H1 (cell line): ENCODE measurements around the gene MTARC2.

Experiments
- ASH2L ChIP-seq: fragments of 200-600, 300-600 bp; sonication (generic); IDR thresholded peaks from one replicate; pipeline ENCODE4 v1.7.1; 2017; ENCODE audit warnings: low read length
- CHD2 ChIP-seq: IDR thresholded peaks from 2 replicates; pipeline ENCODE4 v1.6.1; 2012; ENCODE audit warnings: low read length, improper control_type of control experiment
- CTBP2 ChIP-seq: IDR thresholded peaks from 2 replicates; pipeline ENCODE4 v1.7.0; 2011; ENCODE audit warnings: borderline replicate concordance, mild to moderate bottlenecking, moderate library complexity, mixed read lengths, low read length; ENCODE audit not compliant: insufficient read depth, insufficient read length
- EP300 ChIP-seq, 2 experiments: IDR thresholded peaks; 1 replicate in 1 of 2; 2 replicates in 1 of 2; pipeline ENCODE4 v1.6.1; 2011 to 2012; ENCODE audit warnings: low read depth in 2 of 2, low read length in 2 of 2, mild to moderate bottlenecking in 2 of 2, borderline replicate concordance in 1 of 2, inconsistent platforms in 1 of 2, moderate library complexity in 1 of 2
- EZH2 ChIP-seq: fragments of 200-600 bp; sonication (generic); IDR thresholded peaks from 2 replicates; pipeline ENCODE4 v1.7.1; 2012; ENCODE audit warnings: low read depth, mild to moderate bottlenecking, moderate library complexity, low read length, inconsistent platforms; ENCODE audit not compliant: severe bottlenecking
- JUN ChIP-seq: IDR thresholded peaks from 2 replicates; pipeline ENCODE4 v1.6.1; 2011; ENCODE audit warnings: low read depth, mild to moderate bottlenecking, improper control_type of control experiment, low read length
- KDM5A ChIP-seq: fragments of 200-600 bp; IDR thresholded peaks from 2 replicates; pipeline ENCODE4 v1.7.1; 2012; ENCODE audit warnings: mild to moderate bottlenecking, low read length, inconsistent platforms, mixed read lengths
- POLR2A ChIP-seq, 2 experiments: IDR thresholded peaks; 1 replicate in 1 of 2; 2 replicates in 1 of 2; pipeline ENCODE4 v1.6.1; 2011; ENCODE audit warnings: low read depth in 2 of 2, low read length in 2 of 2, mild to moderate bottlenecking in 2 of 2; ENCODE audit errors: control extremely low read depth in 1 of 2
- RFX5 ChIP-seq: IDR thresholded peaks from 2 replicates; pipeline ENCODE4 v1.6.1; 2011; ENCODE audit warnings: low read depth, low read length, improper control_type of control experiment, borderline replicate concordance
- TAF1 ChIP-seq: IDR thresholded peaks from 2 replicates; pipeline ENCODE4 v1.6.1; 2011; ENCODE audit warnings: mild to moderate bottlenecking, low read depth, low read length
- TF ChIP-seq, protein P1 (sequence below), 3 experiments: IDR thresholded peaks; 1 replicate in 2 of 3; 2 replicates in 1 of 3; pipeline versions ENCODE4 v1.5.1 to v1.6.1; 2011; ENCODE audit warnings: low read length in 3 of 3, mild to moderate bottlenecking in 3 of 3, inconsistent platforms in 2 of 3, low read depth in 1 of 3, moderate library complexity in 1 of 3; ENCODE audit not compliant: insufficient read depth in 1 of 3; ENCODE audit errors: control extremely low read depth in 1 of 3
- TF ChIP-seq, protein P2 (sequence below): IDR thresholded peaks from 2 replicates; pipeline ENCODE4 v1.6.1; 2012; ENCODE audit warnings: inconsistent platforms
- TF ChIP-seq, protein P3 (sequence below): fragments of 300-600 bp; sonication (generic); IDR thresholded peaks from 2 replicates; pipeline ENCODE4 v1.7.1; 2012; ENCODE audit warnings: low read length, moderate library complexity, mild to moderate bottlenecking, inconsistent platforms; ENCODE audit not compliant: insufficient replicate concordance

DNA sequence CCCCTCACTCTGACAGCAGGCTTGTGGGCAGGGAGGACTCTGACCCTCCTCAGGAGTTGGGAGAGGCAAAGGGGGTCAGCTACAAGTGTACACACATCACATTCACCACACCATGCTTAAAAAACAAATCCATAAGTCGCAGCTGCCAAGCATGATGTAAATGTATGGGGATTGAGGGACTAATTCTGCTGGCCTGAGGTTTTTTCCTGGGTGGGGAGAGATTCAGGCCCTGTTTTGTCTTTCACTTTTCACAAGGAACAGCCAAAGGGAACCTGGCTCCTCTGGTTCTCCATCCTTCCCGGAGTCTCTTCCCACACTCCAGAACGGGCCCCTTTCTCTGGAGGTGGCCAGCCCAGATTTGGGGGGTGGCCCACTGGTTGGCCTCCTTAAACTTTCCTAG, 1.3 kb upstream of the MTARC2 start:
- TF ChIP-seq CHD2, result no peak
- TF ChIP-seq ASH2L, result no peak
- TF ChIP-seq, protein P1, sequence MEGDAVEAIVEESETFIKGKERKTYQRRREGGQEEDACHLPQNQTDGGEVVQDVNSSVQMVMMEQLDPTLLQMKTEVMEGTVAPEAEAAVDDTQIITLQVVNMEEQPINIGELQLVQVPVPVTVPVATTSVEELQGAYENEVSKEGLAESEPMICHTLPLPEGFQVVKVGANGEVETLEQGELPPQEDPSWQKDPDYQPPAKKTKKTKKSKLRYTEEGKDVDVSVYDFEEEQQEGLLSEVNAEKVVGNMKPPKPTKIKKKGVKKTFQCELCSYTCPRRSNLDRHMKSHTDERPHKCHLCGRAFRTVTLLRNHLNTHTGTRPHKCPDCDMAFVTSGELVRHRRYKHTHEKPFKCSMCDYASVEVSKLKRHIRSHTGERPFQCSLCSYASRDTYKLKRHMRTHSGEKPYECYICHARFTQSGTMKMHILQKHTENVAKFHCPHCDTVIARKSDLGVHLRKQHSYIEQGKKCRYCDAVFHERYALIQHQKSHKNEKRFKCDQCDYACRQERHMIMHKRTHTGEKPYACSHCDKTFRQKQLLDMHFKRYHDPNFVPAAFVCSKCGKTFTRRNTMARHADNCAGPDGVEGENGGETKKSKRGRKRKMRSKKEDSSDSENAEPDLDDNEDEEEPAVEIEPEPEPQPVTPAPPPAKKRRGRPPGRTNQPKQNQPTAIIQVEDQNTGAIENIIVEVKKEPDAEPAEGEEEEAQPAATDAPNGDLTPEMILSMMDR (IDR thresholded peaks at IDR 0.05; ENCODE audit: control extremely low read depth in 1 of 3, insufficient read depth in 1 of 3, low read depth in 1 of 3, low read length in 3 of 3), result no peak
- TF ChIP-seq TAF1, result no peak
- TF ChIP-seq RFX5, result no peak
- TF ChIP-seq, protein P2, sequence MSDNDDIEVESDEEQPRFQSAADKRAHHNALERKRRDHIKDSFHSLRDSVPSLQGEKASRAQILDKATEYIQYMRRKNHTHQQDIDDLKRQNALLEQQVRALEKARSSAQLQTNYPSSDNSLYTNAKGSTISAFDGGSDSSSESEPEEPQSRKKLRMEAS, result no peak
- TF ChIP-seq EP300 (IDR thresholded peaks at IDR 0.05; ENCODE audit: borderline replicate concordance in 1 of 2, low read depth in 2 of 2, low read length in 2 of 2), result no peak
- no peak for TF ChIP-seq KDM5A
- no peak for TF ChIP-seq EZH2
- TF ChIP-seq, protein P3, sequence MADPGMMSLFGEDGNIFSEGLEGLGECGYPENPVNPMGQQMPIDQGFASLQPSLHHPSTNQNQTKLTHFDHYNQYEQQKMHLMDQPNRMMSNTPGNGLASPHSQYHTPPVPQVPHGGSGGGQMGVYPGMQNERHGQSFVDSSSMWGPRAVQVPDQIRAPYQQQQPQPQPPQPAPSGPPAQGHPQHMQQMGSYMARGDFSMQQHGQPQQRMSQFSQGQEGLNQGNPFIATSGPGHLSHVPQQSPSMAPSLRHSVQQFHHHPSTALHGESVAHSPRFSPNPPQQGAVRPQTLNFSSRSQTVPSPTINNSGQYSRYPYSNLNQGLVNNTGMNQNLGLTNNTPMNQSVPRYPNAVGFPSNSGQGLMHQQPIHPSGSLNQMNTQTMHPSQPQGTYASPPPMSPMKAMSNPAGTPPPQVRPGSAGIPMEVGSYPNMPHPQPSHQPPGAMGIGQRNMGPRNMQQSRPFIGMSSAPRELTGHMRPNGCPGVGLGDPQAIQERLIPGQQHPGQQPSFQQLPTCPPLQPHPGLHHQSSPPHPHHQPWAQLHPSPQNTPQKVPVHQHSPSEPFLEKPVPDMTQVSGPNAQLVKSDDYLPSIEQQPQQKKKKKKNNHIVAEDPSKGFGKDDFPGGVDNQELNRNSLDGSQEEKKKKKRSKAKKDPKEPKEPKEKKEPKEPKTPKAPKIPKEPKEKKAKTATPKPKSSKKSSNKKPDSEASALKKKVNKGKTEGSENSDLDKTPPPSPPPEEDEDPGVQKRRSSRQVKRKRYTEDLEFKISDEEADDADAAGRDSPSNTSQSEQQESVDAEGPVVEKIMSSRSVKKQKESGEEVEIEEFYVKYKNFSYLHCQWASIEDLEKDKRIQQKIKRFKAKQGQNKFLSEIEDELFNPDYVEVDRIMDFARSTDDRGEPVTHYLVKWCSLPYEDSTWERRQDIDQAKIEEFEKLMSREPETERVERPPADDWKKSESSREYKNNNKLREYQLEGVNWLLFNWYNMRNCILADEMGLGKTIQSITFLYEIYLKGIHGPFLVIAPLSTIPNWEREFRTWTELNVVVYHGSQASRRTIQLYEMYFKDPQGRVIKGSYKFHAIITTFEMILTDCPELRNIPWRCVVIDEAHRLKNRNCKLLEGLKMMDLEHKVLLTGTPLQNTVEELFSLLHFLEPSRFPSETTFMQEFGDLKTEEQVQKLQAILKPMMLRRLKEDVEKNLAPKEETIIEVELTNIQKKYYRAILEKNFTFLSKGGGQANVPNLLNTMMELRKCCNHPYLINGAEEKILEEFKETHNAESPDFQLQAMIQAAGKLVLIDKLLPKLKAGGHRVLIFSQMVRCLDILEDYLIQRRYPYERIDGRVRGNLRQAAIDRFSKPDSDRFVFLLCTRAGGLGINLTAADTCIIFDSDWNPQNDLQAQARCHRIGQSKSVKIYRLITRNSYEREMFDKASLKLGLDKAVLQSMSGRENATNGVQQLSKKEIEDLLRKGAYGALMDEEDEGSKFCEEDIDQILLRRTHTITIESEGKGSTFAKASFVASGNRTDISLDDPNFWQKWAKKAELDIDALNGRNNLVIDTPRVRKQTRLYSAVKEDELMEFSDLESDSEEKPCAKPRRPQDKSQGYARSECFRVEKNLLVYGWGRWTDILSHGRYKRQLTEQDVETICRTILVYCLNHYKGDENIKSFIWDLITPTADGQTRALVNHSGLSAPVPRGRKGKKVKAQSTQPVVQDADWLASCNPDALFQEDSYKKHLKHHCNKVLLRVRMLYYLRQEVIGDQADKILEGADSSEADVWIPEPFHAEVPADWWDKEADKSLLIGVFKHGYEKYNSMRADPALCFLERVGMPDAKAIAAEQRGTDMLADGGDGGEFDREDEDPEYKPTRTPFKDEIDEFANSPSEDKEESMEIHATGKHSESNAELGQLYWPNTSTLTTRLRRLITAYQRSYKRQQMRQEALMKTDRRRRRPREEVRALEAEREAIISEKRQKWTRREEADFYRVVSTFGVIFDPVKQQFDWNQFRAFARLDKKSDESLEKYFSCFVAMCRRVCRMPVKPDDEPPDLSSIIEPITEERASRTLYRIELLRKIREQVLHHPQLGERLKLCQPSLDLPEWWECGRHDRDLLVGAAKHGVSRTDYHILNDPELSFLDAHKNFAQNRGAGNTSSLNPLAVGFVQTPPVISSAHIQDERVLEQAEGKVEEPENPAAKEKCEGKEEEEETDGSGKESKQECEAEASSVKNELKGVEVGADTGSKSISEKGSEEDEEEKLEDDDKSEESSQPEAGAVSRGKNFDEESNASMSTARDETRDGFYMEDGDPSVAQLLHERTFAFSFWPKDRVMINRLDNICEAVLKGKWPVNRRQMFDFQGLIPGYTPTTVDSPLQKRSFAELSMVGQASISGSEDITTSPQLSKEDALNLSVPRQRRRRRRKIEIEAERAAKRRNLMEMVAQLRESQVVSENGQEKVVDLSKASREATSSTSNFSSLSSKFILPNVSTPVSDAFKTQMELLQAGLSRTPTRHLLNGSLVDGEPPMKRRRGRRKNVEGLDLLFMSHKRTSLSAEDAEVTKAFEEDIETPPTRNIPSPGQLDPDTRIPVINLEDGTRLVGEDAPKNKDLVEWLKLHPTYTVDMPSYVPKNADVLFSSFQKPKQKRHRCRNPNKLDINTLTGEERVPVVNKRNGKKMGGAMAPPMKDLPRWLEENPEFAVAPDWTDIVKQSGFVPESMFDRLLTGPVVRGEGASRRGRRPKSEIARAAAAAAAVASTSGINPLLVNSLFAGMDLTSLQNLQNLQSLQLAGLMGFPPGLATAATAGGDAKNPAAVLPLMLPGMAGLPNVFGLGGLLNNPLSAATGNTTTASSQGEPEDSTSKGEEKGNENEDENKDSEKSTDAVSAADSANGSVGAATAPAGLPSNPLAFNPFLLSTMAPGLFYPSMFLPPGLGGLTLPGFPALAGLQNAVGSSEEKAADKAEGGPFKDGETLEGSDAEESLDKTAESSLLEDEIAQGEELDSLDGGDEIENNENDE, result no peak
- TF ChIP-seq JUN, result no peak
- no peak for TF ChIP-seq POLR2A (IDR thresholded peaks at IDR 0.05; ENCODE audit: control extremely low read depth in 1 of 2, low read depth in 2 of 2, low read length in 2 of 2)
- no peak for TF ChIP-seq CTBP2
